HUES6 (cell line): ENCODE measurements around the gene NINJ2.

ENCODE experiments used
- H3K27ac ChIP-seq: 2 replicates; pipeline ENCODE4 v1.7.0; 2013; ENCODE audit warnings: low read depth, mild to moderate bottlenecking, low read length, inconsistent platforms
- H3K27me3 ChIP-seq: 2 replicates; pipeline ENCODE4 v1.6.1; 2013; ENCODE audit warnings: low read length; ENCODE audit not compliant: control insufficient read depth, insufficient read depth
- H3K36me3 ChIP-seq: 2 replicates; pipeline ENCODE4 v1.6.1; 2013; ENCODE audit warnings: low read length; ENCODE audit not compliant: control insufficient read depth, insufficient read depth
- H3K4me1 ChIP-seq: 2 replicates; pipeline ENCODE4 v1.6.1; 2013; ENCODE audit warnings: low read length; ENCODE audit not compliant: control insufficient read depth, insufficient read depth
- H3K4me3 ChIP-seq: 2 replicates; pipeline ENCODE4 v1.5.1; 2013; ENCODE audit warnings: low read depth, low read length
- H3K9ac ChIP-seq: one replicate; pipeline ENCODE4 v1.6.1; 2013; ENCODE audit warnings: mild to moderate bottlenecking, low read length
- H3K9me3 ChIP-seq: 2 replicates; pipeline ENCODE4 v1.6.1; 2013; ENCODE audit warnings: low read depth, low read length; ENCODE audit not compliant: control insufficient read depth, insufficient read depth

Gene NINJ2

GRCh38 chr12:668090-668481, 4.8 kb upstream of the NINJ2 start:
- no peaks in the 10 kb centered on the region for H3K9me3 ChIP-seq
- no peak overlapping the region for H3K4me3 ChIP-seq
- H3K4me1 ChIP-seq, result peaks cover 23% of the 10 kb centered on the region
- no peaks in the 10 kb centered on the region for H3K36me3 ChIP-seq
- H3K9ac ChIP-seq, result no peak overlapping the region
- no peaks in the 10 kb centered on the region for H3K27me3 ChIP-seq
- H3K27ac ChIP-seq, result no peak overlapping the region

DNA sequence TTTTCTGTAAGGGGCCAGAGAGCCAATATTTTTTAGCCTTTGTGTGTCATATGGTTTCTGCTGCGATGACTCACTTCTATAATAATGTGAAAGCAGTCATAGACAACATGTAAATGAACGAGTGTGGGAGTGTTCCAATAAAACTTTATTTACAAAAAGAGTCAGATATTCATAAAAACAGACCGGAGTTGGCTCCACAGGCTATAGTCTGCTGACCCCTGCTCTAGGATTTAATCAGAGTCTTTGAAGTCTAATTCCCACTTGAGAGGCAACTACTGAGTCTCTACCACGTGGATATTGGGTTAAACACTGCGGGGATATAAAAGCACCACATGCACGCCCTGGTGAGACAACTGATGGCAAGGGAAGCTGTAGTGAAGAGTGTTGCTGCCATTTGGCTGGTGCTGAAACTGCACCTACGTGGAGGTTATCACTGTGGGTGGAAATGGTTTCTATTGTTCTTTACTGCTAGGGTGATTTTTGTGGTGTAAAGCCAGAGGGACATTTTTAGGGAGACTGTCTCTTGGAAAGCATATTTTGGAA, 3.6 kb upstream of the NINJ2 start:
- H3K27me3 ChIP-seq, result no peaks in the 10 kb centered on the region
- no peaks in the 10 kb centered on the region for H3K9me3 ChIP-seq
- H3K36me3 ChIP-seq, result no peaks in the 10 kb centered on the region
- H3K4me3 ChIP-seq, result no peak overlapping the region
- no peak overlapping the region for H3K27ac ChIP-seq
- no peak overlapping the region for H3K9ac ChIP-seq
- peaks cover 23% of the 10 kb centered on the region for H3K4me1 ChIP-seq

GRCh38 chr12:666066-666465, 2.8 kb upstream of the NINJ2 start:
- no peaks in the 10 kb centered on the region for H3K9me3 ChIP-seq
- H3K27ac ChIP-seq, result no peak overlapping the region
- H3K27me3 ChIP-seq, result no peaks in the 10 kb centered on the region
- H3K9ac ChIP-seq, result no peak overlapping the region
- H3K4me1 ChIP-seq, result peaks cover 23% of the 10 kb centered on the region
- no peak overlapping the region for H3K4me3 ChIP-seq
- H3K36me3 ChIP-seq, result no peaks in the 10 kb centered on the region

- Histone ChIP-seq H3K4me3 (no peak overlapping the region), H3K27ac (no peak overlapping the region), H3K9me3 (no peaks in the 10 kb centered on the region), H3K36me3 (no peaks in the 10 kb centered on the region), H3K27me3 (no peaks in the 10 kb centered on the region), H3K4me1 (peaks cover 23% of the 10 kb centered on the region), H3K9ac (no peak overlapping the region)
Measured at GRCh38 chr12:664779-665092, 1.5 kb upstream of the NINJ2 start.

DNA sequence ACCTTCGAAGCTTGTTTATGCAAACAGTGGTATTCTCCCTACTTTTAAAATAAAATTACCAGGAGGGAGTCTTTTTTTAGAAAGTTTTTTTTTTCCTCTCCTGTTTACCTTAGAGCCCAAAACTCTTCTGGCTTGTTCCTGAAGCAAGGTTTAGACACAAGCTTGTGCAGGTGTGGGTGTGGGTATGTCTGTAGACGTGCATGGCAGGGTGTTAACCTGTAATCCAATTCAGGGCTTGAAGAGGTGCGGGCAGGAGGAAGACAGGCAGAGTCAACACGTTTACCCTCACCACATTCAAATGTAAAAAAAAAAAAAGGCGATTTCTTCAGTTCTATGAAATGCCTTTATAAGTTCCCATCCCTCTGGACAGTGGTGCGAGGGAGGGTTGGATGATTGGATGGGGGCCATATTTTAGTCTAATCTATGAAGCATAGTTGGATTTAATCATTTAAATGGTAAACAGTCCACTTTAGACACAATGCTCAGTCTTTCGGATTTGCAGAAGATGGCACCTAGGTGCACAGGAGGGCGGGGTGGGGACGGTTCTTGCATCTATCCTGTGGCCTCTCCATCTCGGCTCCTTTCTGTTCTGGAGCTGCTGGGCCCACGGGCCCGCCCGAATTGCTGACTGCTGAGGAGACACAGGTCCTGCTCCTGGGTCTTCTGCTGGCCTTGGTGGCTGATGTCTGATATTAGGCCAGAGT, 982 bp upstream of the NINJ2 start:
- Histone ChIP-seq H3K27me3 (no peaks in the 10 kb centered on the region), H3K4me3 (no peak overlapping the region), H3K27ac (no peak overlapping the region), H3K9me3 (no peaks in the 10 kb centered on the region), H3K36me3 (no peaks in the 10 kb centered on the region), H3K4me1 (peaks cover 23% of the 10 kb centered on the region), H3K9ac (no peak overlapping the region)

GRCh38 chr12:662566-663292, 516 bp downstream of the NINJ2 start:
- H3K36me3 ChIP-seq, result no peaks in the 10 kb centered on the region
- no peak overlapping the region for H3K27ac ChIP-seq
- H3K9ac ChIP-seq, result no peak overlapping the region
- peaks cover 18% of the 10 kb centered on the region for H3K4me1 ChIP-seq
- no peaks in the 10 kb centered on the region for H3K9me3 ChIP-seq
- no peak overlapping the region for H3K4me3 ChIP-seq
- H3K27me3 ChIP-seq, result no peaks in the 10 kb centered on the region

DNA sequence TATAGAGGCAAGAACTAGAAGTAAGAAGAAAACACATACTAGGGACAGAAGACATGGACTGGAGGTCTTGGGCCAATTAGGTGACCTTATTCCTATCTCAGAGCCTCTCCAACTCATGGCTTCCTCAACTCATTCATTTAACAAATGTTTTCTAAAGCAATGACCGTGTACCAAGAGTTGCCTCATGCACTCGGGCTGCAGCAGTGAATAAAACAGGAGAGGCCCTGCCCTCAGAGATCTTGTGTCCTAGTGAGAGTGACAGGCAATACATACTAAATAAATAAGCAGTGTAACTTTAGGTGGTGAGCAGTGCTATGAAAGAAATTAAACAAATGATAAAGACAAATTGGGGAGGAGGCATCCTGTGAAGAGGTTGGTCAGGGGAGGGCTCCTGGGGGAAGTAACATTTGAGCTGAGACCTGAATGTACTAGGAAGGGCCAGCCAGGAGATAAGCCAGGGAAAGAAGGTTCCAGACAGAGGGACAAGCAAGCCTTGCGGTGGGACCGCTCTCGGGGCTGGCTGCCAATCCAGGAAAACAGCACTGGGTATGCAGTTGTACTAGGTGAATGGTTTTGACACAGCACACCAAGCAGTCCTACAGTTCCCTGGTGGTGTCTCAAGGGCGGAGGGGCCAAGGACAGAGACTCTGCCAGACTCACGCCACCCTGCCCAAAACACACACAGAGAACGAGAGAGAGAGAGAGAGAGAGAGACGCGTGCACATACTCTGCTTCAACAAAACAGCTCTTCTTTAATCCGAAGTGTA, 1.3 kb downstream of the NINJ2 start:
- no peak overlapping the region for H3K4me3 ChIP-seq
- no peak overlapping the region for H3K9ac ChIP-seq
- H3K4me1 ChIP-seq, result peaks cover 10% of the 10 kb centered on the region; the same call in 1 of the 2 replicates
- no peak overlapping the region for H3K27ac ChIP-seq
- H3K27me3 ChIP-seq, result no peaks in the 10 kb centered on the region
- H3K9me3 ChIP-seq, result no peaks in the 10 kb centered on the region
- no peaks in the 10 kb centered on the region for H3K36me3 ChIP-seq

- Histone ChIP-seq H3K4me3 (no peak overlapping the region), H3K4me1 (peaks cover 4% of the 10 kb centered on the region; the same call in 1 of the 2 replicates), H3K9me3 (no peaks in the 10 kb centered on the region), H3K27me3 (no peaks in the 10 kb centered on the region), H3K36me3 (no peaks in the 10 kb centered on the region), H3K9ac (no peak overlapping the region), H3K27ac (no peak overlapping the region)
Measured at GRCh38 chr12:659090-659683, 4.1 kb downstream of the NINJ2 start.

DNA sequence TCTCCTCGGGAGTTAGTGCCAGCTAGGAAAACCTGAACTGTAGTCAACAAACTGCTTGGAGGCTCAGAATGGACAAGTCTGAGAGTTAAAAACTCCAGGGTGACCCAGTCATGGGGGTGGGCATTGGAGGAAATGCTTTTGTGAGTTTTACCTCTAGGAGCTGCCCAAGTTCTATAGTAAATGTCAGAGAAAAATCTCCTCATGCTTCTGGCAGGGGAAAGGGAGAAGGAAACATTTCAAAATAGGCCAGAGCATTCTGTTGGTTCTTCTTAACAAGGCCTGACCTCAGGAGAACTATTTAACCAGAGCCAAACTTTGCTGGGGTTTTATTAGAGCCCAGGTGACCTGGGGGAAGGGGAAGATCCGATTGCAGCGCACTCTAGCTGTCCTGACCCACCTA, 12.3 kb downstream of the NINJ2 start:
- no peak overlapping the region for H3K27ac ChIP-seq
- H3K9me3 ChIP-seq, result no peaks in the 10 kb centered on the region; the same call in 1 of the 2 replicates
- H3K27me3 ChIP-seq, result no peaks in the 10 kb centered on the region
- H3K36me3 ChIP-seq, result no peaks in the 10 kb centered on the region
- no peaks in the 10 kb centered on the region for H3K4me1 ChIP-seq
- no peak overlapping the region for H3K4me3 ChIP-seq
- H3K9ac ChIP-seq, result no peak overlapping the region

- Histone ChIP-seq H3K27ac (no peak overlapping the region), H3K4me1 (peaks cover 20% of the 10 kb centered on the region), H3K27me3 (no peaks in the 10 kb centered on the region), H3K4me3 (no peak overlapping the region), H3K9ac (no peak overlapping the region), H3K36me3 (no peaks in the 10 kb centered on the region), H3K9me3 (no peaks in the 10 kb centered on the region; the same call in 1 of the 2 replicates)
Measured at GRCh38 chr12:647385-648085, 15.7 kb downstream of the NINJ2 start.
